ENCODE results near the gene HIGD2A.

HIGD2A gene, protein sequence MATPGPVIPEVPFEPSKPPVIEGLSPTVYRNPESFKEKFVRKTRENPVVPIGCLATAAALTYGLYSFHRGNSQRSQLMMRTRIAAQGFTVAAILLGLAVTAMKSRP

DNA sequence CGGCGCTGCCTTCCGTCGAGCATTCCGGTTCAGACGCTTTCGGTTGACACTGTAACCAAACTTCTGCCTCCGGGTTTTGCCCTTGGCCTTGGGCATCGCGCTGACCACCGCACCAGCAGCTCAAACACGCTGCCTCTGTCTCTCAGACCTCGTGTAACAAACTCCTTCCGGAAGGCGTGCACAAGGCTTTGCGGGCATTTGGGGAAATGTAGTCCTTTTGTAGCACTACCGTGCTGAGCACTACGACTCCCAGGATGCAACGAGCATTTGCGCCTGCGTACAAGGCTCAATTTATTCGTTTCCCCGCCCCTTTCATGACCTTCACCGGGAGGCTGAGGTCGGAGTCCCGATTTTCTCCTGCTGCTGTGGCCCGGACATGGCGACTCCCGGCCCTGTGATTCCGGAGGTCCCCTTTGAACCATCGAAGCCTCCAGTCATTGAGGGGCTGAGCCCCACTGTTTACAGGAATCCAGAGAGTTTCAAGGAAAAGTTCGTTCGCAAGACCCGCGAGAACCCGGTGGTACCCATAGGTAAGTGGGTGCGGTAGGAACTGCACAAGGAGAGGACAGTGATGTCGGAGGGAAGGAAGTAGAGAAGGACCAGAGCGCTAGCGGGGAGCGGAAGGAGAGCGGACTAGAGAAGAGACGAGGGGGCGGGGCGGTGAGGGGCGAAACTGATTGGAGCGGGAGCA lies at the start of gene HIGD2A, which contains the start of gene NOP16:
Gene HIGD2A (plus strand): TSS at position 308 of the 691 bp plus-strand sequence. CDS start 69 bp downstream, at position 377.
Gene NOP16 (minus strand): TSS at position 155 of the 691 bp plus-strand sequence. CDS start 59 bp downstream, at position 96.
- peak within 1 kb of the TSS; percentile 89 for H3K9ac ChIP-seq (ENCODE audit: low read depth, low read length)
- H3K36me3 ChIP-seq (ENCODE audit: insufficient read depth, low read length) = peaks cover 11% of the 10 kb centered on the region
- H3K4me1 ChIP-seq (ENCODE audit: insufficient read depth, low read length) = no peaks in the 10 kb centered on the region
- H3K9me3 ChIP-seq (ENCODE audit: control insufficient read depth, insufficient read depth, low read length) = no peaks in the 10 kb centered on the region

DNA sequence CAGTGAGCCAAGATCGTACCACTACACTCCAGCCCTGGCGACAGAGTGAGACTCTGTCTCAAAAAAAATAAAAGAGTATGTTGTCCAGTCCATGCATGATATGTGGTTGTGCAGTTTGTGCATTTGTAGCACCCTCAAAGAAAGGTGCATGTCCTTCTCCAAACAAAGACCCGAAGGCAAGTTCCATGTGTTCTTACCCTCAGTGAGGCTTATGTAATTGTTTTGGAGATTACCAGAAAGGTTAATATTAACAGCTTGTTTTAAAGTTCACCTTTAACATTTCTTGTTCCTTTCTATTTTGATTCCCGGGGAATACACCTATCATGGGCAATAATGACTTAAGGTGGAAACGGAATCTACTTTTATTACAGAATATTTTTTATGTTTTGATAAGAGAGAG lies 49.2 kb upstream of the HIGD2A start:
- Histone ChIP-seq H3K36me3 (ENCODE audit: insufficient read depth, low read length) (peaks cover 5% of the 10 kb centered on the region; the same call in 1 of the 2 replicates), H3K4me1 (ENCODE audit: insufficient read depth, low read length) (no peaks in the 10 kb centered on the region), H3K9me3 (ENCODE audit: control insufficient read depth, insufficient read depth, low read length) (no peaks in the 10 kb centered on the region), H3K9ac (ENCODE audit: low read depth, low read length) (no peak overlapping the region)

DNA sequence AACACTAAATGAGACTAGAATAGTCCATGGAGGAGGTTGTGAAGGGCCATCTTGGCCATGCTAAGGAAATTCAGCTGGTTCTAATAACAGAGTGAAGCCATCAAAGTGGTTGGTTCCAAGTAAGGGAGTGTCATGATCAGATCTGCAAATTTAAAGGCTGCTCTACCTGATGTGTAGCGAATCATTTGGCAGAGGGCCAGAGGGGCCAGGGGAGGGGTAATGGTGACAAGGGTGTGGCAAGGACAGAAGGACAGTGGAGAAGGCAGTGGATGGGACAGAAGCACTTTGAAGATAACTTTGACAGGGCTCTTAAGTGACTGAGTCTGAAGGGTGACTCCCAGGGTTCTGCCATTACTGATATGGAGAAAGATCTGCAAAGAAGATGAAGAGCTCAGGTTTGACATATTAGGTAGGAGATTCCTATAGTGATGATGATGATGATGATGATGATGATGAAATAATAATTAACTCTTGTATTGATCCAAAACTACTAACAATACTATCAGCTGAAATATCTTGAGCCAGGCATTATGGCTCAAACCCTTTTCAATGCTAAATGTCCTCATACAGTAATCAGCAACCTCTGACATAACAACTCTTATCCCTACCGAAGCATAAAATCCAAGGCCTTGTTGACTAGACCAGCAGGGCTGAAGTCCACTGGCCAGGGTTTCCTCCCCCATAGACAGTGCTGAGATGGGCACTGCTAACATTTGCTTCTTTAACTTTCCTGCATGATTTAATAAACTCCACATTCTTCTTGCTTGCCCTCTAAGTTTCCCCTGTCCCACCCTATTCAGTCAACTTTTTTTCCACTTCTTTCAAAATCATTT lies 47.0 kb upstream of the HIGD2A start:
- H3K9ac ChIP-seq (ENCODE audit: low read depth, low read length) = no peak overlapping the region
- peaks cover 11% of the 10 kb centered on the region; the same call in 1 of the 2 replicates for H3K36me3 ChIP-seq (ENCODE audit: insufficient read depth, low read length)
- H3K4me1 ChIP-seq (ENCODE audit: insufficient read depth, low read length) = no peaks in the 10 kb centered on the region
- no peaks in the 10 kb centered on the region for H3K9me3 ChIP-seq (ENCODE audit: control insufficient read depth, insufficient read depth, low read length)

DNA sequence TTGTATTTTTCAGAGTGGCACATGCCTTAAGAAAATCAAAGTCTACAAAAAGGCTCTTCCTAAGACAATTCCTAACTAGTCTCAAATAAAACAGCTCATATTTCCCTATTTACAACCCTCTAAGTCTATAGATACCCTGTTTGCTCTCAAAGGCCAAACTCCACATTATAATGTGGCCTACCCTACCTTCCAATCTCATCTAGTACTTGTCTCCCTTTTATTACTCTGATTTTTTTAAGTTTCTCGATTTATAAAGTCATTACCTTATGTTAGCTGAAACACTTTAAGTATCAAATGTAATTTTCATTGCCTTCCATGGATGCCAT lies 46.4 kb upstream of the HIGD2A start:
- Histone ChIP-seq H3K9ac (ENCODE audit: low read depth, low read length) (no peak overlapping the region), H3K36me3 (ENCODE audit: insufficient read depth, low read length) (peaks cover 15% of the 10 kb centered on the region; the same call in 1 of the 2 replicates), H3K9me3 (ENCODE audit: control insufficient read depth, insufficient read depth, low read length) (no peaks in the 10 kb centered on the region), H3K4me1 (ENCODE audit: insufficient read depth, low read length) (no peaks in the 10 kb centered on the region)

DNA sequence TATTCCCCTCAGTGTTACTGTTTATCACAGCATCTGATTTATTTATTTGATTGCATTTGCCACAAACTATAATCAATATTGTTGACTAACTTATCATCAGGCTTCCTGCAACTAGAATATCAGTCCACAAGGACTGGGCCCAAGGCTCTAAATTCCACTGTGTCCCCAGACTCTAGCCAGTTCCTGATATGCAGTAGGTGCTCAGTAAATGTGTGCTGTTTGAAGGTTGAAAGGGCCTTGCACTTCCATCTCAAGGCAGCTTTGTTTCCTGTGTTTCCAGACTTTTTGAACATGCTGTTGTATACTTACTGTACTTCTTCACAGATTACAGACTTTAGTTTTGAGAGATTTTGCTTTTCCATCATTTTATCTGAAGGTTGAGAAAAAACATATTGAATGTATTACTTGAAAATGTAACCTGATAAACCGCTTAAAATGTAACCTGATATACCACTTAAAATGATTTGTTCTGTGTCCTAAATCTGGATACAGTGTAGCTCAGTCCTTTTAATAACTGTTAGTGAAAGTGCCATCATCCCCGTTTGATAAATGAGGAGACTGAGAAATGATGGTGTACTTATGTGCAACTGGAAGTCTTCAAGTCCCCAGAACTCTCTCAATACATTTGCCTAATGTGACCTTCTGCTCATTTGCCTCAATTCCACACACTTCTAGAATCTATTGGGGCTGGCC lies 45.6 kb upstream of the HIGD2A start:
- Histone ChIP-seq H3K9me3 (ENCODE audit: control insufficient read depth, insufficient read depth, low read length) (no peaks in the 10 kb centered on the region), H3K36me3 (ENCODE audit: insufficient read depth, low read length) (peaks cover 18% of the 10 kb centered on the region), H3K9ac (ENCODE audit: low read depth, low read length) (no peak overlapping the region), H3K4me1 (ENCODE audit: insufficient read depth, low read length) (no peaks in the 10 kb centered on the region)

DNA sequence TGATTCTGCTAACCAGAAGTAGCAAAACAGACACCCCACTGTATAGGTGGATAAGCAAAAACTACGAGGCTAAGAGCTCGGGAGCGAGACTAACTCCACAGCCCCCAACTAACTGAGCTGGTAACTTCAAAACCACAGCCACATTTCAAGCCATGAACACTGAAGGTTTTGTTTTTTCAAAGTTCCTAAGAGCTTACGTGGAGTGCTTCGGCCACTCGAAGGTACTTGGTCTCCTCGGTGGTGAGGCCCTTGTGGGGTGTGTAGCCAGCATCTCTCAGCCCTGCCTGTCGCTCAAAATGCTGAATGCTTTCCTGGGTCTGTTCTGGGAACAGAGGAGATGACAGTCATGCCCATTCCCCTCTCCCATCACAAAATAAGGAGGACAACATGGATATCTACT lies 38.1 kb upstream of the HIGD2A start:
- no peaks in the 10 kb centered on the region for H3K9me3 ChIP-seq (ENCODE audit: control insufficient read depth, insufficient read depth, low read length)
- no peak overlapping the region for H3K9ac ChIP-seq (ENCODE audit: low read depth, low read length)
- H3K4me1 ChIP-seq (ENCODE audit: insufficient read depth, low read length) = no peaks in the 10 kb centered on the region
- peaks cover 46% of the 10 kb centered on the region for H3K36me3 ChIP-seq (ENCODE audit: insufficient read depth, low read length)

DNA sequence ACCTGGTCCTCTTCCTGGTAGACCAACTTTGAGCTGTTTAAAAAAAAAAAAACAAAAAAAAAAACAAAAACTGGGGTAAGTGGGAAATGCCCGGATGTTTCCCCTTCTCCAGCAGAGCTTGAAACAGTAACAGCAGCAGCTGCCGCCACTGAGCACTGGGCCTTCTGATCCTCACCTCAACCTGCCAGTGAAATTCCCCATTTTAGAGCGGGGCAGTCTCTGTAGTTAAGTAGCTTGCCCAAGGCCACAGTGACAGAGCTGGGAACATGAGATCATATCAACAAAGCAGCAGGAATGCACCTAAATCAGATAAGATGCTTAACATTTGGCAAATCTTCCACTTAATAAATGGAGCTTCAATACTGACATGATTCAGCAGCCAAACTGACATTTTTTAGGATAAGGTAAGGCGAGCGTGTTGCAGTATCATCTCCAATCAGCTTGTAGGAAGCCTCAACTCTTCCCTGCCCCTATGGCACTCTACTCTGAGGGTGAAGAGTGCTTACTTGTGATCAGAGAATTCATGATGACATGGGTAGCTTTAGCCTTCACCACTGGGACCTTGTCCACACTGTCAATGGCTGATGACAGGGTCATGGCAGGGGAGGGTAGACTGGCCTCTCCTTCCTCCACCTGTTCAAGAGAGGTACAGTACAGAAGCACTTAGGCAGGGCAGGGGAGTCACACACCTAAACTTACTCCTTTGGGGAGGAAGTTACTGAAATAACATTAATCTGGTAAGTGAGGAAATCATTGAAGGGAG lies 36.3 kb upstream of the HIGD2A start:
- Histone ChIP-seq H3K4me1 (ENCODE audit: insufficient read depth, low read length) (no peaks in the 10 kb centered on the region), H3K9ac (ENCODE audit: low read depth, low read length) (no peak overlapping the region), H3K36me3 (ENCODE audit: insufficient read depth, low read length) (peaks cover 34% of the 10 kb centered on the region), H3K9me3 (ENCODE audit: control insufficient read depth, insufficient read depth, low read length) (no peaks in the 10 kb centered on the region)

DNA sequence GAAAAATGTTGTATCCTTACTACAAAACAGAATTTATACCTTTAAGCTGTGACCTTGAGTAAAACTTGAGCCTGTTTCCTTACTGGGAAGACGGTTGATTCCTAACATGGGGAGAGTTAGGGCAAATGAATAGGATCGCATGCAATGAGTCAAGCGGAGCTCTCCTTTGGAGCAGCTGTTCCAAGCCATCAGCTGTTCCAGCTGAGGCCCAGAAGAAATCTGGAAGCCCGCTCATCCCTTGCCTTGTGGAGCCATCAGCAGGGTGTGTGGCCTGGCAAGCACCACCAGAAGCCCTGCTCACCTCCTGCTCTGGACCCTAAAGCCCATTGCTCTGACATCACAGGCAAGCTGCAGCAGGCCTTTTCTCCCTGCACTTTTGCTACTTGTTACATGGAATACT lies 35.0 kb upstream of the HIGD2A start:
- H3K9me3 ChIP-seq (ENCODE audit: control insufficient read depth, insufficient read depth, low read length) = no peaks in the 10 kb centered on the region
- no peak overlapping the region for H3K9ac ChIP-seq (ENCODE audit: low read depth, low read length)
- H3K36me3 ChIP-seq (ENCODE audit: insufficient read depth, low read length) = peaks cover 33% of the 10 kb centered on the region
- no peaks in the 10 kb centered on the region for H3K4me1 ChIP-seq (ENCODE audit: insufficient read depth, low read length)

DNA sequence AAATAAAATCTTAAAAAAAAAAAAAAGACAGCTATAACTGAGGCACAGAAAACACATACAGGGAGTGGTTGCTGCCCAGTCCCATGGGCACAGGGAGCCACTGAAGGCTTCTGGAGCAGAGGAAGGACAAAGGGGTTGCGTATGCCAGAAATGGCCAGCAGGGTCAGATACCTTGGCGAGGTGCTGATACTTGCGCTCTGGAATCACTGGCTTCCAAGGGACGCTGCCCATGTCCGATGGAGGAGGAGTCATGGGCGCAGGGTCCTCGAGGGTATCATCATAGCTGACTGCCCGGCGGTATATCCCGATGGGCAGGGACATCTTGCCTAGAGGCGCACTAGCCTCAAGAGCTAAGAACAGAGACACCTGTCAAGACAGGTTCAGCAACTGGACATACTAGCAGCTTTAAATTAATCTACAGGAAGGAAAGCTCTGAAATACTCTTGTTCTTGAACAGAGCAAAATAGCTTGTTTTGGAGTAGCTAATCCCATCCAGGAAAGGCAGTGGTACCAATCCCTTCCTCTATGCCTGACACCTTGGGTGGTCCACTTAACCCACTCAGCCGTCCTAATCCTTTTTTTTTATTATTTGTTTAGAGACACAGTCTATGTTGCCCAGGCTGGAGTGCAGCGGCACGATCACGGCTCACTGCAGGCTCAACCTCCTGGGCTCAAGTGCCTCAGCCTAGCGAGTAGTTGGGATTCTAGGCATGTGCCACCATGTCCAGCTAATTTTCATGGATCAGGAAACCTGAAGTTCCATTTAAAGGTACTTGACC lies 33.0 kb upstream of the HIGD2A start:
- Histone ChIP-seq H3K9me3 (ENCODE audit: control insufficient read depth, insufficient read depth, low read length) (no peaks in the 10 kb centered on the region), H3K36me3 (ENCODE audit: insufficient read depth, low read length) (peaks cover 31% of the 10 kb centered on the region), H3K9ac (ENCODE audit: low read depth, low read length) (no peak overlapping the region)

DNA sequence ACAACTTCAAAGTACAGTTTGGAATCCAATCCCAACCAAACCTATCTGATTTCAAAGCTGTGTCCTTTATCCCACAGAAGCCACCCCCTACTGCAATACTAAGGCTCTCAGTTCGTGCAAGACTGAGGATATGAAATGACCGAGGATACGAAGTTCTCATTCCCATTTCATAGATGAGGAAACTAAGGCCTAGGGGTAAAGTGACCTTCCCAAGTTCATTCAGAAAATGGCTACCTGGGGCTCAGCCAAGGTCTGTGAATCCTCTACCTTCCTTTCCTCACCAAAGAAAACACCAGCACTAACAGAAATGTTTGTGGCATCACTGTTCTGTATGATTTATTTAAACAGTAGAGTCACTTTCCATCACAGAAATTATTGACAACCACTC lies 32.4 kb upstream of the HIGD2A start:
- no peaks in the 10 kb centered on the region for H3K4me1 ChIP-seq (ENCODE audit: insufficient read depth, low read length)
- H3K9ac ChIP-seq (ENCODE audit: low read depth, low read length) = no peak overlapping the region
- H3K9me3 ChIP-seq (ENCODE audit: control insufficient read depth, insufficient read depth, low read length) = no peaks in the 10 kb centered on the region
- H3K36me3 ChIP-seq (ENCODE audit: insufficient read depth, low read length) = peaks cover 30% of the 10 kb centered on the region

More for the DNA sequence above, 33.0 kb upstream of the HIGD2A start:
- no peaks in the 10 kb centered on the region for H3K4me1 ChIP-seq (ENCODE audit: insufficient read depth, low read length)

DNA sequence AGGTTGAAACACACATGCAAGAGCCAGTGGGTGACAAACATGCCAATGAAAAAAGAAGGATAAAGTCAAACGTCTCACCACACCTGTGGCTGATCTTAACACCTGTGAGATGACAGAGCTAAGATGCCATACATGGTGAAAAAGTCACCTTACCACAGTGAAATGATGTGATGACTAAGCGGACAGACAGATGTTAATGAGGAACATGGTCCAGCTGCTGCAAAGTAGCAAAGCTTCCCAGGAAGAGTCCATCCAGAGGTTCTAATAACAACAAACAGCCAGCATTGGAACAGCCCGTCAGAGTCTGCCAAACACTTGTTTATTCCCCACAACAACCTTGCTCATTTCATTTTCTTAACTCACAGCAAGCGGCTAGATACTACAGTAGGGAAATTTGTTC lies 28.9 kb upstream of the HIGD2A start:
- Histone ChIP-seq H3K9me3 (ENCODE audit: control insufficient read depth, insufficient read depth, low read length) (no peaks in the 10 kb centered on the region), H3K36me3 (ENCODE audit: insufficient read depth, low read length) (peaks cover 10% of the 10 kb centered on the region), H3K4me1 (ENCODE audit: insufficient read depth, low read length) (no peaks in the 10 kb centered on the region), H3K9ac (ENCODE audit: low read depth, low read length) (no peak overlapping the region)

DNA sequence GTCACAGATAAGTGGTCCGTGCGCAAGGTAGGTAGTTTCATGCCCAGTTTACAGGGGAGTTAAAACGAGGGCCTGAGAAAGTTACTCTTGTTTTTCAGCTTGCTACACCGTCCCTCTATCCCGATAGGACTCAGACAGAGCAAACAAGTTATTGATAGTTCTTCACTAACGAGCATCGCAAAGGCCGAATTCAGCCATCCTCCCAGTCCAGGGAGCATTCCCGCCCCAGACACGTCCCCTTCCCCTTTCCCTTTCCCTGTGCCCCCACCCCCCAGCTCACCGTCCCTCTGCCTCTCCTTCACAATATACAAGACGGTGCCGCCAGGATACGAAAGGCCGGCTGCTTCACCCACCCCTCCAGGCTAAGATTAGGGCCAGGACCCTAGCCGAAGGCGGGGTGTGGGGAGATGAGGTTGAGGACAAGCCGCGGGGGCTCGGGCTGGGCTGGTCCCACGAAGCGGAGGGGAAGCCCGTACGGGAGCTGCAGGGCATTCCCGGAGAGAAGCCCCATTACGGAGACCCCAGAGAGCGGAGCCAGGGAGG lies 27.6 kb upstream of the HIGD2A start:
- Histone ChIP-seq H3K36me3 (ENCODE audit: insufficient read depth, low read length) (peaks cover 10% of the 10 kb centered on the region; the same call in 1 of the 2 replicates), H3K4me1 (ENCODE audit: insufficient read depth, low read length) (no peaks in the 10 kb centered on the region), H3K9me3 (ENCODE audit: control insufficient read depth, insufficient read depth, low read length) (no peaks in the 10 kb centered on the region), H3K9ac (ENCODE audit: low read depth, low read length) (peak overlapping the region; percentile 97)
